HepG2 (cell line): ENCODE measurements around the gene ADAMTSL4. TPM values are rescaled to one million over a fixed set of nuclear protein-coding genes. Genes with fewer than 3 reads are reported as not detected.

ENCODE experiments used
- HDAC1 ChIP-seq: sonication (generic); formaldehyde crosslinking; IDR thresholded peaks from 2 replicates; pipeline ENCODE4 v1.5.1; 2020; ENCODE audit warnings: mild to moderate bottlenecking, missing genetic modification reagents
- IRX3 ChIP-seq: sonication (generic); formaldehyde crosslinking; IDR thresholded peaks from 2 replicates; pipeline ENCODE4 v1.8.1; 2023; ENCODE audit warnings: mild to moderate bottlenecking, low read depth, missing genetic modification reagents, borderline replicate concordance
- PHF5A ChIP-seq: IDR thresholded peaks from one replicate; pipeline ENCODE4 v1.6.1; 2018; ENCODE audit warnings: low read depth, missing genetic modification reagents; ENCODE audit not compliant: unreplicated experiment
- SETDB1 ChIP-seq: sonication (generic); formaldehyde crosslinking; IDR thresholded peaks from 2 replicates; pipeline ENCODE4 v1.5.1; 2020; ENCODE audit warnings: missing genetic modification reagents, mild to moderate bottlenecking, borderline replicate concordance
- SP1 ChIP-seq, 2 experiments: fragments of 450-650 bp in 1 of 2; sonication (generic) in 1 of 2; formaldehyde crosslinking in 1 of 2; IDR thresholded peaks; 2 replicates each; pipeline versions ENCODE4 v1.4.0 to v1.6.1; 2016 to 2020; ENCODE audit warnings: missing genetic modification reagents in 1 of 2
- ZNF143 ChIP-seq: sonication (generic); formaldehyde crosslinking; IDR thresholded peaks from 2 replicates; pipeline ENCODE4 v1.4.0; 2020; ENCODE audit warnings: missing genetic modification reagents
- ZNF274 ChIP-seq: sonication (generic); formaldehyde crosslinking; IDR thresholded peaks from 2 replicates; pipeline ENCODE4 v1.5.1; 2020; ENCODE audit warnings: mild to moderate bottlenecking, missing genetic modification reagents
- ZNF598 ChIP-seq: sonication (generic); formaldehyde crosslinking; IDR thresholded peaks from 2 replicates; pipeline ENCODE4 v1.5.1; 2020; ENCODE audit warnings: mild to moderate bottlenecking, missing genetic modification reagents, borderline replicate concordance
- ZNF674 ChIP-seq: sonication (generic); formaldehyde crosslinking; IDR thresholded peaks from 2 replicates; pipeline ENCODE4 v1.5.0; 2020; ENCODE audit warnings: low read depth, mild to moderate bottlenecking, missing genetic modification reagents
- polyA plus RNA-seq, 8 experiments: library from polyadenylated mRNA; depleted of rRNA in 3 of 8; stranded (reverse) in 7 of 8; unstranded in 1 of 8; fragments of >200 nt; fragmentation: Illumina TruSeq in 4 of 8; extraction: Trizol in 4 of 8; gene quantifications; 2 replicates each; pipeline versions ENCODE4 v1.2.1 to v1.2.3, GENCODE V29; 2011 to 2016; ENCODE audit warnings: low read depth in 4 of 8, missing spikeins in 1 of 8, mixed read lengths in 1 of 8; ENCODE audit not compliant: insufficient read depth in 1 of 8
- total RNA-seq, 5 experiments: library from RNA; depleted of rRNA; stranded (reverse); fragments of >200 nt; fragmentation: Illumina TruSeq; extraction: Trizol; gene quantifications; 2 replicates each; pipeline ENCODE4 v1.2.3, GENCODE V29; 2016; ENCODE audit warnings: low read depth in 1 of 5
- TF ChIP-seq, protein P1 (sequence below): sonication (generic); formaldehyde crosslinking; IDR thresholded peaks from 2 replicates; pipeline ENCODE4 v1.9.0; 2021; ENCODE audit warnings: missing genetic modification reagents, mild to moderate bottlenecking, borderline replicate concordance
- TF ChIP-seq, protein P2 (sequence below): sonication (generic); formaldehyde crosslinking; IDR thresholded peaks from 2 replicates; pipeline ENCODE4 v1.8.1; 2023; ENCODE audit warnings: mild to moderate bottlenecking, moderate library complexity, missing genetic modification reagents
- TF ChIP-seq, protein P3 (sequence below): sonication (generic); formaldehyde crosslinking; IDR thresholded peaks from 2 replicates; pipeline ENCODE4 v1.5.1; 2020; ENCODE audit warnings: missing genetic modification reagents, mild to moderate bottlenecking, borderline replicate concordance
- TF ChIP-seq, protein P4 (sequence below): IDR thresholded peaks from 2 replicates; pipeline ENCODE4 v1.4.0; 2020; ENCODE audit warnings: mild to moderate bottlenecking, missing genetic modification reagents
- TF ChIP-seq, protein P5 (sequence below): sonication (generic); formaldehyde crosslinking; IDR thresholded peaks from 2 replicates; pipeline ENCODE4 v1.4.0; 2020; ENCODE audit warnings: missing genetic modification reagents

ADAMTSL4 gene
- total and polyA plus RNA-seq, 2 of the 13 experiments (the other 11 are each of a cell fraction or from before 2014, with no cell fraction given): 3.9 to 16.4 TPM

DNA sequence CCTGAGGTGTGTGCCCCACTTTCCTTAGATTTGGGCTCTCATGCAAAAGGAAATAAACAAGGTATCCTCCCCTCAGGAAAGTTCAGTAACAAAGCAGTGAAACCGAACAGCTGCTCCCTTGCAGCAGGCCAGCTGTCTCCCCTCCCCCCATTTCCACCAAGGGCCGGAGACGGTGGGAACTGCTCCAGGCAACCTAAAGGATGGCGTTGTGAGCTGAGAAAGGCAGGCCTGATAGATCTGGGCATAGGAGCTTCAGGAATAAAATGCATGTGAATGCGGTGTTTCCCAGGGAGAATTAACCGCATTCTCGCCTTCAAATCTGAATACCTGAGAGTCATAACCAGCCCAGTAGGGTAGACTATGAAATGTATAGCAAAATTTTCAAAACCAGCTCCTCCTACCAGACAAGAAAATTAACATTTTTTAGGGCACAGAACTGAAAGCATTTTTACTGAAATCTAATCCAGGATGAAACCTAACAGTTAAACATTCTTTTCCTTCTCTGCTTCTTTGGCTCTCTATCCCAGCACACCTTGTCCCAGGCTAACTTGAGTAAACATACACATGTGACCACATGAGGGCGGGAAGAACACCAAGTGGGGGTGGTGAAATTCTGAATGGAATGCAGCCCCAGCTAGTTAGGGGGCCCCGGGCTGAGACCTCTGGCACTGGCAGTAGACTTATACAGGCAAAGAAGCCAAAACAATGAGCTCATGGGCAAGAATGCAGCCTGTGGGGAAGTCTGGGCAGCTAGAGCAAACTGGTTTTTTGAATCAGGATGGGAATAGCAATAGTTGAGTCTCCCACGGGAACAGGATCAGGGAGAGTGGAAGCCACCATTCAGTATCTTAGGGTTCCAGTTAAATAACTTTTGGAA, 18.7 kb downstream of the ADAMTSL4 start (continued):
- peak; percentile 44 for TF ChIP-seq PHF5A (CRISPR knock-in tag)
- no peak for TF ChIP-seq ZNF598 (CRISPR knock-in tag)
- TF ChIP-seq, protein P1, sequence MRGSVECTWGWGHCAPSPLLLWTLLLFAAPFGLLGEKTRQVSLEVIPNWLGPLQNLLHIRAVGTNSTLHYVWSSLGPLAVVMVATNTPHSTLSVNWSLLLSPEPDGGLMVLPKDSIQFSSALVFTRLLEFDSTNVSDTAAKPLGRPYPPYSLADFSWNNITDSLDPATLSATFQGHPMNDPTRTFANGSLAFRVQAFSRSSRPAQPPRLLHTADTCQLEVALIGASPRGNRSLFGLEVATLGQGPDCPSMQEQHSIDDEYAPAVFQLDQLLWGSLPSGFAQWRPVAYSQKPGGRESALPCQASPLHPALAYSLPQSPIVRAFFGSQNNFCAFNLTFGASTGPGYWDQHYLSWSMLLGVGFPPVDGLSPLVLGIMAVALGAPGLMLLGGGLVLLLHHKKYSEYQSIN (CRISPR knock-in tag): no peak
- no peak for TF ChIP-seq ZNF274
- TF ChIP-seq SETDB1 (CRISPR knock-in tag): no peak
- no peak for TF ChIP-seq IRX3 (CRISPR knock-in tag)
- TF ChIP-seq, protein P2, sequence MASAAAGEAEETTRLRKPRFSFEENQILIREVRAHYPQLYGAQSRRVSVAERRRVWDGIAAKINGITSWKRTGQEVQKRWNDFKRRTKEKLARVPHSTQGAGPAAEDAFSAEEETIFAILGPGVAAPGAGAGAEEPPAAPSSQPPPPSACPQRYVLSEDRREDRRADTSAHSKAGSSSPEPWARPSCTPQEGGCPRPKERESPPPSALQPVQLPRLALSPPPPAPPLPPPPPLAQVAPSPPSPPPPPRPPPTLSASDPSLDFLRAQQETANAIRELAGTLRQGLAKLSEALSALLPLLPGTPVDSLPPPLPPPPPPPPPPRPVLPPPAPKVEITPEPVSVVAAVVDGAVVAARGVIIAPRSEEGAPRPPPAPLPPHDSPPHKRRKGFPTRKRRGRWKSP (CRISPR knock-in tag): no peak; the same call in 1 of the 2 replicates
- TF ChIP-seq, protein P3, sequence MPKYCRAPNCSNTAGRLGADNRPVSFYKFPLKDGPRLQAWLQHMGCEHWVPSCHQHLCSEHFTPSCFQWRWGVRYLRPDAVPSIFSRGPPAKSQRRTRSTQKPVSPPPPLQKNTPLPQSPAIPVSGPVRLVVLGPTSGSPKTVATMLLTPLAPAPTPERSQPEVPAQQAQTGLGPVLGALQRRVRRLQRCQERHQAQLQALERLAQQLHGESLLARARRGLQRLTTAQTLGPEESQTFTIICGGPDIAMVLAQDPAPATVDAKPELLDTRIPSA (CRISPR knock-in tag): no peak
- TF ChIP-seq ZNF674 (CRISPR knock-in tag): no peak
- peak; percentile 74 for TF ChIP-seq HDAC1
- TF ChIP-seq SP1 (IDR thresholded peaks at IDR 0.05): no peak
- TF ChIP-seq SP1 (CRISPR knock-in tag; IDR thresholded peaks at IDR 0.05): peak; percentile 42; the same call in 1 of the 2 replicates
- TF ChIP-seq ZNF143: peak; percentile 45; the same call in 1 of the 2 replicates
- TF ChIP-seq, protein P4, sequence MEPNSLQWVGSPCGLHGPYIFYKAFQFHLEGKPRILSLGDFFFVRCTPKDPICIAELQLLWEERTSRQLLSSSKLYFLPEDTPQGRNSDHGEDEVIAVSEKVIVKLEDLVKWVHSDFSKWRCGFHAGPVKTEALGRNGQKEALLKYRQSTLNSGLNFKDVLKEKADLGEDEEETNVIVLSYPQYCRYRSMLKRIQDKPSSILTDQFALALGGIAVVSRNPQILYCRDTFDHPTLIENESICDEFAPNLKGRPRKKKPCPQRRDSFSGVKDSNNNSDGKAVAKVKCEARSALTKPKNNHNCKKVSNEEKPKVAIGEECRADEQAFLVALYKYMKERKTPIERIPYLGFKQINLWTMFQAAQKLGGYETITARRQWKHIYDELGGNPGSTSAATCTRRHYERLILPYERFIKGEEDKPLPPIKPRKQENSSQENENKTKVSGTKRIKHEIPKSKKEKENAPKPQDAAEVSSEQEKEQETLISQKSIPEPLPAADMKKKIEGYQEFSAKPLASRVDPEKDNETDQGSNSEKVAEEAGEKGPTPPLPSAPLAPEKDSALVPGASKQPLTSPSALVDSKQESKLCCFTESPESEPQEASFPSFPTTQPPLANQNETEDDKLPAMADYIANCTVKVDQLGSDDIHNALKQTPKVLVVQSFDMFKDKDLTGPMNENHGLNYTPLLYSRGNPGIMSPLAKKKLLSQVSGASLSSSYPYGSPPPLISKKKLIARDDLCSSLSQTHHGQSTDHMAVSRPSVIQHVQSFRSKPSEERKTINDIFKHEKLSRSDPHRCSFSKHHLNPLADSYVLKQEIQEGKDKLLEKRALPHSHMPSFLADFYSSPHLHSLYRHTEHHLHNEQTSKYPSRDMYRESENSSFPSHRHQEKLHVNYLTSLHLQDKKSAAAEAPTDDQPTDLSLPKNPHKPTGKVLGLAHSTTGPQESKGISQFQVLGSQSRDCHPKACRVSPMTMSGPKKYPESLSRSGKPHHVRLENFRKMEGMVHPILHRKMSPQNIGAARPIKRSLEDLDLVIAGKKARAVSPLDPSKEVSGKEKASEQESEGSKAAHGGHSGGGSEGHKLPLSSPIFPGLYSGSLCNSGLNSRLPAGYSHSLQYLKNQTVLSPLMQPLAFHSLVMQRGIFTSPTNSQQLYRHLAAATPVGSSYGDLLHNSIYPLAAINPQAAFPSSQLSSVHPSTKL (CRISPR knock-in tag): peak; percentile 86
- TF ChIP-seq, protein P5, sequence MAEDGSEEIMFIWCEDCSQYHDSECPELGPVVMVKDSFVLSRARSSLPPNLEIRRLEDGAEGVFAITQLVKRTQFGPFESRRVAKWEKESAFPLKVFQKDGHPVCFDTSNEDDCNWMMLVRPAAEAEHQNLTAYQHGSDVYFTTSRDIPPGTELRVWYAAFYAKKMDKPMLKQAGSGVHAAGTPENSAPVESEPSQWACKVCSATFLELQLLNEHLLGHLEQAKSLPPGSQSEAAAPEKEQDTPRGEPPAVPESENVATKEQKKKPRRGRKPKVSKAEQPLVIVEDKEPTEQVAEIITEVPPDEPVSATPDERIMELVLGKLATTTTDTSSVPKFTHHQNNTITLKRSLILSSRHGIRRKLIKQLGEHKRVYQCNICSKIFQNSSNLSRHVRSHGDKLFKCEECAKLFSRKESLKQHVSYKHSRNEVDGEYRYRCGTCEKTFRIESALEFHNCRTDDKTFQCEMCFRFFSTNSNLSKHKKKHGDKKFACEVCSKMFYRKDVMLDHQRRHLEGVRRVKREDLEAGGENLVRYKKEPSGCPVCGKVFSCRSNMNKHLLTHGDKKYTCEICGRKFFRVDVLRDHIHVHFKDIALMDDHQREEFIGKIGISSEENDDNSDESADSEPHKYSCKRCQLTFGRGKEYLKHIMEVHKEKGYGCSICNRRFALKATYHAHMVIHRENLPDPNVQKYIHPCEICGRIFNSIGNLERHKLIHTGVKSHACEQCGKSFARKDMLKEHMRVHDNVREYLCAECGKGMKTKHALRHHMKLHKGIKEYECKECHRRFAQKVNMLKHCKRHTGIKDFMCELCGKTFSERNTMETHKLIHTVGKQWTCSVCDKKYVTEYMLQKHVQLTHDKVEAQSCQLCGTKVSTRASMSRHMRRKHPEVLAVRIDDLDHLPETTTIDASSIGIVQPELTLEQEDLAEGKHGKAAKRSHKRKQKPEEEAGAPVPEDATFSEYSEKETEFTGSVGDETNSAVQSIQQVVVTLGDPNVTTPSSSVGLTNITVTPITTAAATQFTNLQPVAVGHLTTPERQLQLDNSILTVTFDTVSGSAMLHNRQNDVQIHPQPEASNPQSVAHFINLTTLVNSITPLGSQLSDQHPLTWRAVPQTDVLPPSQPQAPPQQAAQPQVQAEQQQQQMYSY (CRISPR knock-in tag): 0 out of 2 replicates have a peak, but pooled peaks have one; percentile 22
